Activated CD4-positive, alpha-beta T cell treated with anti-CD3 and anti-CD28 coated beads, Interleukin-2, amount 10 ng/mL, durations not matched to agents 24 days and 14 days (primary cell): ENCODE results near the gene MYB. TPM values are rescaled to one million over a fixed set of nuclear protein-coding genes. Genes with fewer than 3 reads are reported as not detected.
"Not testable (repeated sequence)": the region's sequence is repeated elsewhere in the genome, so short reads cannot be mapped to it uniquely, and the experiment has no call there.

Experiments
- DNase-seq: peaks from one replicate; pipeline ENCODE4 v3.0.0; 2022
- H3K27ac Mint-ChIP-seq: one replicate; pipeline ENCODE4 v1.8.0; 2022; ENCODE audit warnings: mild to moderate bottlenecking, mixed read lengths
- H3K27me3 Mint-ChIP-seq: one replicate; pipeline ENCODE4 v1.8.0; 2022; ENCODE audit warnings: mixed read lengths
- H3K36me3 Mint-ChIP-seq: one replicate; pipeline ENCODE4 v1.8.0; 2022; ENCODE audit warnings: low read depth, mild to moderate bottlenecking, mixed read lengths
- H3K4me1 Mint-ChIP-seq: one replicate; pipeline ENCODE4 v1.8.0; 2021; ENCODE audit warnings: mixed read lengths
- H3K4me3 Mint-ChIP-seq: one replicate; pipeline ENCODE4 v1.8.0; 2022; ENCODE audit warnings: mild to moderate bottlenecking, moderate library complexity, mixed read lengths
- H3K9me3 Mint-ChIP-seq: one replicate; pipeline ENCODE4 v1.8.0; 2021; ENCODE audit warnings: mixed read lengths
- intact Hi-C: fragments of 100-400 bp; cut with micrococcal nuclease; formaldehyde crosslinking; loops from one replicate; pipeline ENCODE4 v1.15.1; 2023
- total RNA-seq: library from RNA; stranded (reverse); gene quantifications from 2 replicates; pipeline ENCODE4 v1.2.3, GENCODE V29; 2022

The MYB gene
- total RNA-seq, 1 donor from 2014 or later = 44.2 TPM

- H3K9me3 Mint-ChIP-seq = no peaks in the 10 kb centered on the region
- H3K4me3 Mint-ChIP-seq = no peak overlapping the region
- H3K27me3 Mint-ChIP-seq = no peaks in the 10 kb centered on the region
- DNase-seq = no peak
- peaks cover 4% of the 10 kb centered on the region for H3K4me1 Mint-ChIP-seq
- intact Hi-C loops = no loop called here
- H3K36me3 Mint-ChIP-seq = no peaks in the 10 kb centered on the region
- no peak overlapping the region for H3K27ac Mint-ChIP-seq
Observed at GRCh38 chr6:135244805-135245204, 63.7 kb downstream of the MYB start.

DNA sequence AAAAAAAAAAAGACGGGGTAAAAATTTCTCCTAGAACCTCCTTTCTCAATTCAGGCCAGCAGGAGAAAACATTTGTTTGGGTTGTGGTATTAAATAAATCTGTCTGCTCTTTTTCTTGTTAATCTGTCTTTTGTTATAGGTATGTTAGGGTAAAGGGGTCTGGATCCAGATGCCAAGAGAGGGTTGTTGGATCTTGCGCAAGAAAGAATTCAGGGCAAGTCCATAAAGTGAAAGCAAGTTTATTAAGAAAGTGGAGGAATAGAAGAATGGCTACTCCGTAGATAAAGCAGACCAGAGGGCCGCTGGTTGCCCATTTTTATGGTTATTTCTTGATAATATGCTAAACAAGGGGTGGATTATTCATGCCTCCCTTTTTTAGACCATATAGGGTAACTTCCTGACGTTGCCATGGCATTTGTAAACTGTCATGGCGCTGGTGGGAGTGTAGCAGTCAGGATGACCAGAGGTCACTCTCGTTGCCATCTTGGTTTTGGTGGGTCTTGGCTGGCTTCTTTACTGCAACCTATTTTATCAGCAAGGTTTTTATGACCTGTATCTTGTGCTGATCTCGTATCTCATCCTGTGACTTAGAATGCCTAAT lies 65.4 kb downstream of the MYB start:
- H3K9me3 Mint-ChIP-seq, H3K27me3 Mint-ChIP-seq, H3K4me3 Mint-ChIP-seq, DNase-seq, H3K27ac Mint-ChIP-seq, H3K4me1 Mint-ChIP-seq, H3K36me3 Mint-ChIP-seq, intact Hi-C loops: not testable (repeated sequence)

- peaks cover 2% of the 10 kb centered on the region for H3K4me1 Mint-ChIP-seq
- H3K36me3 Mint-ChIP-seq = no peaks in the 10 kb centered on the region
- no peak for DNase-seq
- intact Hi-C loops = no loop called here
- no peak overlapping the region for H3K27ac Mint-ChIP-seq
- no peak overlapping the region for H3K4me3 Mint-ChIP-seq
- H3K27me3 Mint-ChIP-seq = no peaks in the 10 kb centered on the region
- no peaks in the 10 kb centered on the region for H3K9me3 Mint-ChIP-seq
Observed at GRCh38 chr6:135250234-135250633, 69.1 kb downstream of the MYB start.

DNA sequence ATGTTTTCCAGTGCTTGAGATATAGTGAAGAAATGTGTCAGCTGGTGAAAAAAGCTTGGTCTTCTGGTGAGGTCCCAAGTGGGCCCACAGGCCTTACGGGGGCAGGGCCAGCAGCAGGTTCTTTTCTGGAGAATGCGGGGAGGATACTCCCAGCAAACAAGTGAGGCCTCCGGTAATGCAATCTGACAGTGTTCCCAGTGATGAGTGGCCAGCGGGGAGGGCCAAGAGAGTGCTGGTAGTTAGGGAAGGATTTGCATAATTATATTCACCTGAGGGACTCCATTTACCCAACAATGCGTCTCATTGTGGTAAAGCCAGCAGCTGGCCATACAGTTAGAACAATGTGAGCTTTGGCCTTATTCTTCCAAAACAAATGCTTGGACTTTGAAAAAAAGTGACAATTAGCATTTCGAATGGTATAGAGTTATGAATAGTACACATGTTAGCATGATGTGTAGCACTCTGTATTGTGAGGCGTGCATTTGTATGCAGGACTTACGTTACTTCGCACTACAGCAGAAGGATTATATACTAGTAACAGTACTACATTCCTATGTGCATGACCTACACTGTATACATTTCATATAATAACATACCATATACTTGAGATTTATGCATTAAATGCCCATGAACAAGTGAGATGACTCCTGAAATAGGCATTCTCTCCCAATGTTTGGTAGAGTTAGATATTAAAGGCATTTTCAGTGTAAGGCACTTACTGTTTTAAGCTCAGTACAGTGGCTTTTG lies 69.8 kb downstream of the MYB start:
- no peak for DNase-seq
- Mint-ChIP-seq H3K9me3 (no peaks in the 10 kb centered on the region), H3K36me3 (no peaks in the 10 kb centered on the region), H3K4me3 (no peak overlapping the region), H3K27ac (no peak overlapping the region), H3K27me3 (no peaks in the 10 kb centered on the region), H3K4me1 (peaks cover 2% of the 10 kb centered on the region)
- intact Hi-C loops = no loop called here

DNA sequence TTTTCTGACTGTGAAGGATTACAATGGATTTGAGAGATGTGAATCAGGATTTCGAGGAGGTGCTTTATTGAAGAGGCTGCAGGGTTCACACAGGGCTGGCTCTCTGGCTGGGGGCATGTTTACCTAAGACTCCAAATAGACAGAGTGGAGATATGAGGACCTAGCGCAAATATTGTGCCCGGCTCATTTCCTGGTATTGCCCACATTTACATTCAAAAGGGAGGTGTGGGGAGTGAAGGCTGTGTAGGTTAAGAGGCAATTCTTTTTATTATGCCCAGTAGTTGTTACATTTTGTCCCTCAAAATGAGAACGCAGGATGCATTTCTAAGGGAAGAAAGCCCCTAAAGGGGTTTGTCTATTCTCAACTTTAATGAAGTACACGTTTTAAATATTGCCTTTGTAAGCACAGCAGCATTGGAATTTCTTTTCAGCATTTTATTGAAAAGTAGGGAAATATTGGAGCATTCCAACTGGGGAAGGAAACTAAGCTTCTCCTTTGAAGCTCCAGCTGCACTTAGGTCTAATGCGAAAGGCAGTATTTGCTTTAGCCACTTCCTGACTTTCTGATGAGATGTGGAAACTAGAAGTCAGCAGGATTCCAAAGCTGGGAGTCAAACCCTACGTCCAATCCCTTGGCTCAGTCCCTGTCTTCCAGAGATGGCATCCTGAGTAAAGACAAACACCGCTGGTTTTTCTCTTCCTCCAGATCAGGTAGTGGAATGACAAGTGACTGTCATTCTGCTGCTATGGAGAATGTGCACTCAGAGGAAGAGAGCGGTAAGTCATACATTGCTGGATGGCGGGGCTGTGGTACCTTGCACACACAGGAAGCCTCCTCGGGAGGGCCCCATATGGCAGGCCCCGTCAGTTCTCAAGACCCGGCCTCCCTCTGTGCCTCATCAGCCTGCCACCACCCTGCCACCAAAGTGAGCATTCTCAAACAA lies 70.7 kb downstream of the MYB start:
- intact Hi-C loops = no loop called here
- Mint-ChIP-seq H3K4me1 (peaks cover 2% of the 10 kb centered on the region), H3K27ac (no peak overlapping the region), H3K9me3 (no peaks in the 10 kb centered on the region), H3K36me3 (no peaks in the 10 kb centered on the region), H3K27me3 (no peaks in the 10 kb centered on the region), H3K4me3 (no peak overlapping the region)
- DNase-seq = no peak

- Mint-ChIP-seq H3K27me3 (peaks cover 1% of the 10 kb centered on the region), H3K27ac (no peak overlapping the region), H3K4me1 (peaks cover 2% of the 10 kb centered on the region), H3K4me3 (no peak overlapping the region), H3K36me3 (no peaks in the 10 kb centered on the region), H3K9me3 (no peaks in the 10 kb centered on the region)
- intact Hi-C loops = no loop called here
- no peak for DNase-seq
Observed at GRCh38 chr6:135254471-135254870, 73.4 kb downstream of the MYB start.

- intact Hi-C loops = no loop called here
Observed at GRCh38 chr6:135256866-135257265, 75.8 kb downstream of the MYB start.

DNA sequence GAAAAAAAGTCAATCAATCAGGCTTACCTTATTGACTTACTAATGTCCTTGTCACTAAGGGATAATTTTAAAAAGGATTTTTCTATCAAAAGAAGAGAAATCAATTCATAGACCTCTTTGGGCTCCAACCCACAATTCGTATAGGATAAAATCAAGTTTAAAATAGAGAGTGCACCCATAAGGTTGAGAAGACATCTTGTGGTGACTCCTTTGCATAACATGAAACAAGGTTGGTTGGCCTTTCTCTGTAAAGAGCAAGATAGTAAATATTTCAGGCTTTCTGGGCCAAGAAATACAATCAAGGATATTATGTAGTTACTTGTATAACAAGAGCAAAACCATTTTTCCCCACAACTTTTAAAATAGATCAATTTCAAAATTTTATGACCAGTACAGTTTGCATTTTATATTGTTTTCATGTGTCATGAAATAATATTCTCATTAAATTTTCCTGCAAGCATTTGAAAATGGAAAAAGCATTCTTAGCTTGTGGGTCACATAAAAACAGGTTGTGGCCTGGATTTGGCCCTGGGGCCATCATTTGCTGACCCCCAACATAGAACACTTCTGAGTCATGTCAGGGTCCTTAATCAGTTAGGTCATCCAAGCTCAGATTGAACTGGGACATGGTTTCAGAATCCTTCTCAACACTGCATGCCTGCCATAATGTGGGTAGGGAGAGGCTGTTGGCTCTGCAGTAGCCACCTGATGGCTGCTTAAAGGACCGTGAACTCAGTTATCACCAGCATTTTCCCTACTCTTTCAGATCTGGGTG lies 76.7 kb downstream of the MYB start:
- H3K27ac Mint-ChIP-seq = no peak overlapping the region
- intact Hi-C loops = no loop called here
- H3K4me1 Mint-ChIP-seq = no peaks in the 10 kb centered on the region
- H3K36me3 Mint-ChIP-seq = no peaks in the 10 kb centered on the region
- no peak overlapping the region for H3K4me3 Mint-ChIP-seq
- no peak for DNase-seq
- H3K9me3 Mint-ChIP-seq = no peaks in the 10 kb centered on the region
- peaks cover 8% of the 10 kb centered on the region for H3K27me3 Mint-ChIP-seq

More at GRCh38 chr6:135256866-135257265, 75.8 kb downstream of the MYB start:
- no peak overlapping the region for H3K27ac Mint-ChIP-seq
- no peaks in the 10 kb centered on the region for H3K9me3 Mint-ChIP-seq
- no peaks in the 10 kb centered on the region for H3K4me1 Mint-ChIP-seq
- no peaks in the 10 kb centered on the region for H3K36me3 Mint-ChIP-seq
- no peak overlapping the region for H3K4me3 Mint-ChIP-seq
- DNase-seq = no peak
- H3K27me3 Mint-ChIP-seq = peaks cover 8% of the 10 kb centered on the region

- Mint-ChIP-seq H3K4me3 (no peak overlapping the region), H3K36me3 (no peaks in the 10 kb centered on the region), H3K9me3 (no peaks in the 10 kb centered on the region), H3K27me3 (peaks cover 8% of the 10 kb centered on the region), H3K27ac (no peak overlapping the region), H3K4me1 (no peaks in the 10 kb centered on the region)
- intact Hi-C loops = no loop called here
- DNase-seq = no peak
Observed at GRCh38 chr6:135258970-135259369, 77.9 kb downstream of the MYB start.

DNA sequence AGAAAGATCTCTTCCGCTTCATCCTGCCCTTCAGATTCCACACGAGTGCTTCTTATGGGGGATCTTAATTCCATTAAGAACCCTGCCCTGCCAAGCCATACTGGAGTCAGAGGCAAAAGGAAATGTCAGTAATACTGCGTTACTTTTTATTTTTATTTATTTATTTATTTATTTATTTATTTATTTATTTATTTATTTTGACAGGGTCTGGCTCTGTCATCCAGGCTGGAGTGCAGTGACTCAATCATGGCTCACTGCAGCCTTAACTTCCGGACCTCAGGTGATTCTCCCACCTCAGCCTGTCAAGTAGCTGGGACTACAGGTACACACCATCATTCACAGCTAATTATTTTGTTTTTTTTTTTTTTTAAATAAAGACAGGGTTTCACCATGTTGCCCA lies 79.5 kb downstream of the MYB start:
- Mint-ChIP-seq H3K27me3 (peaks cover 8% of the 10 kb centered on the region), H3K9me3 (no peaks in the 10 kb centered on the region), H3K4me3 (no peak overlapping the region), H3K36me3 (no peaks in the 10 kb centered on the region), H3K27ac (no peak overlapping the region), H3K4me1 (peaks cover 2% of the 10 kb centered on the region)
- DNase-seq = no peak
- intact Hi-C loops = no loop called here

GRCh38 chr6:135261872-135262725 lies 81.0 kb downstream of the MYB start:
- Mint-ChIP-seq H3K4me1 (peaks cover 3% of the 10 kb centered on the region), H3K27me3 (peaks cover 8% of the 10 kb centered on the region), H3K9me3 (no peaks in the 10 kb centered on the region), H3K4me3 (no peak overlapping the region), H3K36me3 (no peaks in the 10 kb centered on the region), H3K27ac (no peak overlapping the region)
- no peak for DNase-seq
- intact Hi-C loops = no loop called here

GRCh38 chr6:135265278-135265677 lies 84.2 kb downstream of the MYB start:
- no peaks in the 10 kb centered on the region for H3K36me3 Mint-ChIP-seq
- DNase-seq = no peak
- peaks cover 3% of the 10 kb centered on the region for H3K4me1 Mint-ChIP-seq
- H3K27ac Mint-ChIP-seq = no peak overlapping the region
- no peaks in the 10 kb centered on the region for H3K27me3 Mint-ChIP-seq
- intact Hi-C loops = no loop called here
- H3K9me3 Mint-ChIP-seq = no peaks in the 10 kb centered on the region
- H3K4me3 Mint-ChIP-seq = no peak overlapping the region

DNA sequence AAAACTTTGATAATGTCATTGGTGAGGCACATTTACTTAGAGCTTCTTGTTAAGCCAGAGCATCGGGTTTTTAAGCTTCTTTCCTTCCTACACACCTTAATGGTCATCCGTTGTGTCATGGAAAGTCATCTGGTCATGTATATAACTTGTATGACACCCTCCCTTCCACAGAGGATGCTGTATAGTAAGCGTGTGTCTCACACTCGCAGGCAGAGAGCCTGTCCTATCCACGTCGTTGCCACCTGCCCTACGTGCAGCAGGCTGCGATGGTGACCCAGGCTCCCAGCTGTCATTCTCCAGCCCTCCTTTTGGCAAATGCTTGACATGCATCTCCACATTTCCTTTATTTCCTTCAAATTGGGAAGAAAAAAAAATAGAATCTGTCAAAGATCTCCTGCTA lies 85.6 kb downstream of the MYB start:
- H3K4me1 Mint-ChIP-seq = peaks cover 3% of the 10 kb centered on the region
- no peak overlapping the region for H3K27ac Mint-ChIP-seq
- no peaks in the 10 kb centered on the region for H3K27me3 Mint-ChIP-seq
- no peak overlapping the region for H3K4me3 Mint-ChIP-seq
- DNase-seq = no peak
- intact Hi-C loops = no loop called here
- no peaks in the 10 kb centered on the region for H3K36me3 Mint-ChIP-seq
- no peaks in the 10 kb centered on the region for H3K9me3 Mint-ChIP-seq
